ENCODE results near the gene CUL2.

CUL2 gene

GRCh38 chr10:35126062-35126529, 36.0 kb upstream of the CUL2 start:
- no peaks in the 10 kb centered on the region for H4K20me1 ChIP-seq (ENCODE audit: low read depth, low read length)
- H3F3A ChIP-seq (ENCODE audit: insufficient read depth): peaks cover 41% of the 10 kb centered on the region
- no peaks in the 10 kb centered on the region for H3K9me2 ChIP-seq (replicated peaks; ENCODE audit: insufficient read depth, low read length)
- H2AFZ ChIP-seq (ENCODE audit: low read depth, low read length, severe bottlenecking): peak overlapping the region; percentile 60
- peaks cover 27% of the 10 kb centered on the region for H3K79me2 ChIP-seq (ENCODE audit: insufficient read depth, low read length)
- peak overlapping the region; percentile 68 for H3K27ac ChIP-seq (ENCODE audit: low read depth, low read length)
- H3K4me2 ChIP-seq (ENCODE audit: low read depth, low read length, poor library complexity, severe bottlenecking): peak overlapping the region; percentile 81
- peak overlapping the region; percentile 100 for H3K9ac ChIP-seq (ENCODE audit: low read length)
- no peaks in the 10 kb centered on the region for H3K27me3 ChIP-seq (ENCODE audit: low read length)
- 0 out of 2 replicates have a peak, but pooled peaks cover 6% of the 10 kb centered on the region for H3K36me3 ChIP-seq (ENCODE audit: low read length)
- peak overlapping the region; percentile 51 for H3K4me3 ChIP-seq (ENCODE audit: insufficient read depth, low read length, poor library complexity, severe bottlenecking)
- H3K9me3 ChIP-seq (ENCODE audit: insufficient read depth, low read length): no peaks in the 10 kb centered on the region
- TF ChIP-seq CTCF (IDR thresholded peaks at IDR 0.05; ENCODE audit: insufficient read depth, low read length, poor library complexity, severe bottlenecking): no peak
- no peak for TF ChIP-seq EZH2phosphoT487 (conservative IDR thresholded peaks at IDR 0.05; ENCODE audit: low read length)

- TF ChIP-seq EZH2phosphoT487 (conservative IDR thresholded peaks at IDR 0.05; ENCODE audit: low read length) (no peak), CTCF (IDR thresholded peaks at IDR 0.05; ENCODE audit: insufficient read depth, low read length, poor library complexity, severe bottlenecking) (no peak)
- H2AFZ ChIP-seq (ENCODE audit: low read depth, low read length, severe bottlenecking): no peak overlapping the region
Observed at GRCh38 chr10:35124540-35124939, 34.4 kb upstream of the CUL2 start.

DNA sequence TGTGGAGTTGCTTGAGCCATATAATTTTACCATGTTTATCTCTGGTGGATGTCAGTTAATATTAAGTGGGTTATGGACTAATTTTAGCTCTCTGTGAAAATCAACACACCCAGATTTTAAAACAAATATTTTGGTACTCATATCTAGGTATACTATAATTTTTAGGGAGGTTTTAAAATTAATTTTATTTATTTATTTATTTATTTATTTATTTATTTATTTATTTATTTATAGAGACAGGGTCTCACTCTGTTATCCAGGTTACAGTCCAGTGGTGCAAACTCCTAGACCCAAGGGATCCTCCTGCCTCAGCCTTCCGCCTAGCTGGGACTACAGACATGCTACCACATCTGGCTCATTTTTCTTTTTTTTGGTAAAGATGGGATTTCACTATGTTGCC, 29.2 kb upstream of the CUL2 start:
- no peaks in the 10 kb centered on the region for H4K20me1 ChIP-seq (ENCODE audit: low read depth, low read length)
- H3K27ac ChIP-seq (ENCODE audit: low read depth, low read length): no peak overlapping the region
- no peaks in the 10 kb centered on the region for H3K27me3 ChIP-seq (ENCODE audit: low read length)
- H3K4me2 ChIP-seq (ENCODE audit: low read depth, low read length, poor library complexity, severe bottlenecking): no peak overlapping the region
- H3K9me2 ChIP-seq (replicated peaks; ENCODE audit: insufficient read depth, low read length): no peaks in the 10 kb centered on the region
- peaks cover 5% of the 10 kb centered on the region; the same call in 1 of the 2 replicates for H3F3A ChIP-seq (ENCODE audit: insufficient read depth)
- H3K79me2 ChIP-seq (ENCODE audit: insufficient read depth, low read length): no peaks in the 10 kb centered on the region
- H3K9ac ChIP-seq (ENCODE audit: low read length): no peak overlapping the region
- no peak overlapping the region for H3K4me3 ChIP-seq (ENCODE audit: insufficient read depth, low read length, poor library complexity, severe bottlenecking)
- no peaks in the 10 kb centered on the region for H3K36me3 ChIP-seq (ENCODE audit: low read length)
- TF ChIP-seq EZH2phosphoT487 (conservative IDR thresholded peaks at IDR 0.05; ENCODE audit: low read length): no peak
- no peak for TF ChIP-seq CTCF (IDR thresholded peaks at IDR 0.05; ENCODE audit: insufficient read depth, low read length, poor library complexity, severe bottlenecking)
- no peaks in the 10 kb centered on the region for H3K9me3 ChIP-seq (ENCODE audit: insufficient read depth, low read length)
- H2AFZ ChIP-seq (ENCODE audit: low read depth, low read length, severe bottlenecking): no peak overlapping the region

More at GRCh38 chr10:35124540-35124939, 34.4 kb upstream of the CUL2 start:
- Histone ChIP-seq H3F3A (ENCODE audit: insufficient read depth) (peaks cover 26% of the 10 kb centered on the region), H3K9me2 (replicated peaks; ENCODE audit: insufficient read depth, low read length) (no peaks in the 10 kb centered on the region), H3K27me3 (ENCODE audit: low read length) (no peaks in the 10 kb centered on the region), H3K4me2 (ENCODE audit: low read depth, low read length, poor library complexity, severe bottlenecking) (no peak overlapping the region), H3K79me2 (ENCODE audit: insufficient read depth, low read length) (peaks cover 23% of the 10 kb centered on the region), H3K27ac (ENCODE audit: low read depth, low read length) (no peak overlapping the region), H3K4me3 (ENCODE audit: insufficient read depth, low read length, poor library complexity, severe bottlenecking) (no peak overlapping the region), H3K36me3 (ENCODE audit: low read length) (0 out of 2 replicates have a peak, but pooled peaks cover 6% of the 10 kb centered on the region), H3K9ac (ENCODE audit: low read length) (no peak overlapping the region), H4K20me1 (ENCODE audit: low read depth, low read length) (no peaks in the 10 kb centered on the region), H3K9me3 (ENCODE audit: insufficient read depth, low read length) (no peaks in the 10 kb centered on the region)
